HCT116 (cell line): ENCODE data around the gene CTIF. TPM values are rescaled to one million over a fixed set of nuclear protein-coding genes. Genes with fewer than 3 reads are reported as not detected.

ENCODE experiments used
- ATAC-seq: fragments of 200-7000 bp; cut with Tn5 transposase; 2 replicates; pipeline ENCODE4 v1.9.1; 2020; ENCODE audit warnings: mild to moderate bottlenecking, moderate library complexity
- BruUV-seq: library from RNA; stranded (reverse); fragments of 400-500 nt; replicated peaks from 2 replicates; lab custom pipeline; 2021; lab: Mats Ljungman, UMichigan
- CTCF ChIA-PET: fragments of 300-600 bp; sonication (Branson Sonifier 250); formaldehyde crosslinking; loops from one replicate; lab custom pipeline; 2021; ENCODE audit warnings: antibody characterized with exemption; lab: Charles Lee
- POLR2A ChIA-PET: fragments of 300-600, 350-600 bp; sonication (Branson Sonifier 250); formaldehyde crosslinking; loops from one replicate; lab custom pipeline; 2021; ENCODE audit warnings: antibody characterized with exemption; lab: Charles Lee
- RAD21 ChIA-PET, 2 experiments: fragments of 300-600 bp; sonication (Branson Sonifier 250); formaldehyde crosslinking; loops; one replicate each; lab custom pipeline; 2023; ENCODE audit warnings: low total read pairs in 2 of 2; ENCODE audit not compliant: uncharacterized antibody in 2 of 2, unreplicated experiment in 2 of 2, low non-redundant PET in 1 of 2; lab: Charles Lee
- DNase-seq: peaks from one replicate; pipeline ENCODE4 v3.0.0-alpha.2; 2010; ENCODE audit warnings: low read depth, low spot score
- H2AFZ ChIP-seq: fragments of 200-600 bp; shearing (Covaris generic), sonication (generic); 2 replicates; pipeline ENCODE4 v1.6.1; 2017; ENCODE audit warnings: low read depth, mixed run types, mixed read lengths, antibody characterized with exemption, low read length; ENCODE audit not compliant: poor library complexity, severe bottlenecking
- H3K27ac ChIP-seq: 2 replicates; pipeline ENCODE4 v1.5.1; 2012; ENCODE audit warnings: low read depth, low read length
- H3K27me3 ChIP-seq: fragments of 200-600 bp; sonication (generic); 2 replicates; pipeline ENCODE4 v1.6.1; 2016; ENCODE audit warnings: mixed run types, low read length, mixed read lengths; ENCODE audit not compliant: insufficient read depth
- H3K36me3 ChIP-seq, 2 experiments: fragments of 200-500 bp in 1 of 2; fragments of 200-600 bp in 1 of 2; sonication (Bioruptor generic) in 1 of 2; sonication (generic) in 1 of 2; 2 replicates each; pipeline versions ENCODE4 v1.5.1 to v1.6.1; 2014 to 2016; ENCODE audit warnings: low read length in 2 of 2, inconsistent platforms in 1 of 2, mixed read lengths in 1 of 2, mixed run types in 1 of 2; ENCODE audit not compliant: insufficient read depth in 2 of 2, control insufficient read depth in 1 of 2
- H3K4me1 ChIP-seq, 2 experiments: fragments of 200-600 bp in 1 of 2; sonication (generic) in 1 of 2; 2 replicates each; pipeline versions ENCODE4 v1.5.1 to v1.6.1; 2012 to 2017; ENCODE audit warnings: low read length in 2 of 2, inconsistent platforms in 1 of 2, mild to moderate bottlenecking in 1 of 2, mixed read lengths in 1 of 2, mixed run types in 1 of 2, moderate library complexity in 1 of 2; ENCODE audit not compliant: insufficient read depth in 2 of 2, control insufficient read depth in 1 of 2
- H3K4me2 ChIP-seq: fragments of 200-600 bp; sonication (generic); 2 replicates; pipeline ENCODE4 v1.6.1; 2017; ENCODE audit warnings: mixed run types, low read length, mixed read lengths
- H3K4me3 ChIP-seq, 2 experiments: fragments of 200-600 bp in 1 of 2; sonication (generic) in 1 of 2; replicated peaks in 1 of 2; 2 replicates each; pipeline ENCODE4 v1.5.1; 2011 to 2016; ENCODE audit warnings: low read length in 2 of 2, control low read depth in 1 of 2, low read depth in 1 of 2, mild to moderate bottlenecking in 1 of 2, mixed read lengths in 1 of 2, mixed run types in 1 of 2
- H3K79me2 ChIP-seq: fragments of 200-600 bp; sonication (generic); 2 replicates; pipeline ENCODE4 v1.6.1; 2017; ENCODE audit warnings: mild to moderate bottlenecking, mixed run types, low read length, moderate library complexity, mixed read lengths; ENCODE audit not compliant: insufficient read depth
- H3K9ac ChIP-seq: fragments of 200-600 bp; sonication (generic); 2 replicates; pipeline ENCODE4 v1.6.1; 2016; ENCODE audit warnings: low read length, mixed read lengths
- H3K9me2 ChIP-seq: fragments of 200-600 bp; sonication (generic), shearing (Covaris generic); 2 replicates; pipeline ENCODE4 v1.6.1; 2017; ENCODE audit warnings: mixed run types, mild to moderate bottlenecking, moderate library complexity; ENCODE audit not compliant: insufficient read depth
- H3K9me3 ChIP-seq, 2 experiments: fragments of 200-500 bp in 1 of 2; fragments of 200-600 bp in 1 of 2; sonication (Bioruptor generic) in 1 of 2; sonication (generic) in 1 of 2; 2 replicates each; pipeline ENCODE4 v1.6.1; 2014 to 2017; ENCODE audit warnings: low read length in 2 of 2, mixed read lengths in 2 of 2, inconsistent platforms in 1 of 2, low read depth in 1 of 2, mild to moderate bottlenecking in 1 of 2, mixed run types in 1 of 2, moderate library complexity in 1 of 2; ENCODE audit not compliant: control insufficient read depth in 1 of 2, insufficient read depth in 1 of 2
- H4K20me1 ChIP-seq: fragments of 200-600 bp; sonication (generic), shearing (Covaris generic); 2 replicates; pipeline ENCODE4 v1.6.1; 2017; ENCODE audit warnings: mixed run types, mild to moderate bottlenecking, moderate library complexity; ENCODE audit not compliant: insufficient read depth
- ATF3 ChIP-seq: IDR thresholded peaks from 2 replicates; pipeline ENCODE4 v1.6.1; 2012
- CEBPB ChIP-seq: IDR thresholded peaks from 2 replicates; pipeline ENCODE4 v1.6.1; 2012; ENCODE audit warnings: low read depth
- EGR1 ChIP-seq: IDR thresholded peaks from 2 replicates; pipeline ENCODE4 v1.6.1; 2012; ENCODE audit warnings: low read depth
- EZH2phosphoT487 ChIP-seq: fragments of 200-600 bp; IDR thresholded peaks from 2 replicates; pipeline ENCODE4 v1.6.1; 2018; ENCODE audit warnings: antibody characterized with exemption, borderline replicate concordance
- POLR2AphosphoS5 ChIP-seq: IDR thresholded peaks from 2 replicates; pipeline ENCODE4 v1.6.1; 2011; ENCODE audit warnings: mild to moderate bottlenecking, low read depth, low read length, moderate library complexity
- TCF7L2 ChIP-seq: IDR thresholded peaks from 2 replicates; pipeline ENCODE4 v1.7.0; 2011; ENCODE audit warnings: borderline replicate concordance, inconsistent platforms; ENCODE audit not compliant: insufficient read depth, insufficient read length; ENCODE audit errors: extremely low read depth
- ZFX ChIP-seq: fragments of 450-650 bp; IDR thresholded peaks from 2 replicates; pipeline ENCODE4 v1.6.1; 2017
- intact Hi-C: fragments of 100-400 bp; cut with micrococcal nuclease; formaldehyde crosslinking; loops from 2 replicates; pipeline ENCODE4 v1.10.0; 2022
- total RNA-seq: library from RNA; stranded (reverse); gene quantifications from one replicate; pipeline ENCODE4 v1.2.1, GENCODE V29; 2021; ENCODE audit not compliant: unreplicated experiment
- TF ChIP-seq, protein P1 (sequence below): IDR thresholded peaks from 2 replicates; pipeline ENCODE4 v1.6.1; 2012; ENCODE audit warnings: low read depth
- TF ChIP-seq, protein P2 (sequence below): IDR thresholded peaks from 2 replicates; pipeline ENCODE4 v1.6.1; 2011; ENCODE audit warnings: mild to moderate bottlenecking, low read length, moderate library complexity; ENCODE audit not compliant: insufficient replicate concordance; ENCODE audit errors: extremely low read depth
- TF ChIP-seq, protein P3 (sequence below), 3 experiments: fragments of 200-600 bp in 1 of 3; sonication (generic) in 1 of 3; IDR thresholded peaks in 2 of 3; conservative IDR thresholded peaks in 1 of 3; 2 replicates each; pipeline ENCODE4 v1.5.1; 2012 to 2017; ENCODE audit warnings: low read depth in 2 of 3, low read length in 2 of 3, antibody characterized with exemption in 1 of 3, borderline replicate concordance in 1 of 3, control low read depth in 1 of 3, mild to moderate bottlenecking in 1 of 3, mixed read lengths in 1 of 3, mixed run types in 1 of 3, moderate library complexity in 1 of 3; ENCODE audit not compliant: insufficient read depth in 1 of 3
- TF ChIP-seq, protein P4 (sequence below): IDR thresholded peaks from 2 replicates; pipeline ENCODE4 v1.6.1; 2012

Gene CTIF
- total RNA-seq, 1 experiment from 2014 or later: 19.7 TPM

DNA sequence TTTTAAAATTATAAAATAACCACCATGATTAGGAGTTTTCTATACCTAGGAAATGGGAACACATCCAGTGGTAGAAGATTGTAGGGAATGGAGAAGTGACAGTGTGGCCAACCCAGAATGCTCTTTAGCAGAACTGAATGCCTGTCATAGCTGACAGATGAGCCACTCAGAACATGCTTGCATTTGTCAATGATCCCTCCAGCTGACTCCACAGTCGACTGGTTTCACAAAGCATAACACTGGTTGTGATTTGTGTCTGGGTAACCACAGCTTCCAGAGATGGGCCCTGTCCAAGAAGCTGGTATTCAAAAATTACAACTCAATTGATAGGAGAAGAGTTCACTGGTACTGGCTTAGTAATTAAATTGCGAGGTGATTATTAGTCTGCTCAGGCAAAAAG, 9.0 kb upstream of the CTIF start:
- Histone ChIP-seq H4K20me1 (no peaks in the 10 kb centered on the region), H3K4me1 (0 out of 4 replicates have a peak, but pooled peaks cover 0 to 3% of the 10 kb centered on the region in 2 experiments), H3K4me3 (no peak overlapping the region), H3K9me2 (no peaks in the 10 kb centered on the region), H3K79me2 (no peaks in the 10 kb centered on the region), H3K27me3 (peaks cover 11% of the 10 kb centered on the region; the same call in 1 of the 2 replicates), H3K4me2 (no peak overlapping the region), H3K27ac (no peak overlapping the region), H3K36me3 (no peaks in the 10 kb centered on the region), H2AFZ (no peak overlapping the region), H3K9ac (no peak overlapping the region), H3K9me3 (no peaks in the 10 kb centered on the region)
- TF ChIP-seq, protein P1, sequence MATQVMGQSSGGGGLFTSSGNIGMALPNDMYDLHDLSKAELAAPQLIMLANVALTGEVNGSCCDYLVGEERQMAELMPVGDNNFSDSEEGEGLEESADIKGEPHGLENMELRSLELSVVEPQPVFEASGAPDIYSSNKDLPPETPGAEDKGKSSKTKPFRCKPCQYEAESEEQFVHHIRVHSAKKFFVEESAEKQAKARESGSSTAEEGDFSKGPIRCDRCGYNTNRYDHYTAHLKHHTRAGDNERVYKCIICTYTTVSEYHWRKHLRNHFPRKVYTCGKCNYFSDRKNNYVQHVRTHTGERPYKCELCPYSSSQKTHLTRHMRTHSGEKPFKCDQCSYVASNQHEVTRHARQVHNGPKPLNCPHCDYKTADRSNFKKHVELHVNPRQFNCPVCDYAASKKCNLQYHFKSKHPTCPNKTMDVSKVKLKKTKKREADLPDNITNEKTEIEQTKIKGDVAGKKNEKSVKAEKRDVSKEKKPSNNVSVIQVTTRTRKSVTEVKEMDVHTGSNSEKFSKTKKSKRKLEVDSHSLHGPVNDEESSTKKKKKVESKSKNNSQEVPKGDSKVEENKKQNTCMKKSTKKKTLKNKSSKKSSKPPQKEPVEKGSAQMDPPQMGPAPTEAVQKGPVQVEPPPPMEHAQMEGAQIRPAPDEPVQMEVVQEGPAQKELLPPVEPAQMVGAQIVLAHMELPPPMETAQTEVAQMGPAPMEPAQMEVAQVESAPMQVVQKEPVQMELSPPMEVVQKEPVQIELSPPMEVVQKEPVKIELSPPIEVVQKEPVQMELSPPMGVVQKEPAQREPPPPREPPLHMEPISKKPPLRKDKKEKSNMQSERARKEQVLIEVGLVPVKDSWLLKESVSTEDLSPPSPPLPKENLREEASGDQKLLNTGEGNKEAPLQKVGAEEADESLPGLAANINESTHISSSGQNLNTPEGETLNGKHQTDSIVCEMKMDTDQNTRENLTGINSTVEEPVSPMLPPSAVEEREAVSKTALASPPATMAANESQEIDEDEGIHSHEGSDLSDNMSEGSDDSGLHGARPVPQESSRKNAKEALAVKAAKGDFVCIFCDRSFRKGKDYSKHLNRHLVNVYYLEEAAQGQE: no peak
- TF ChIP-seq, protein P2, sequence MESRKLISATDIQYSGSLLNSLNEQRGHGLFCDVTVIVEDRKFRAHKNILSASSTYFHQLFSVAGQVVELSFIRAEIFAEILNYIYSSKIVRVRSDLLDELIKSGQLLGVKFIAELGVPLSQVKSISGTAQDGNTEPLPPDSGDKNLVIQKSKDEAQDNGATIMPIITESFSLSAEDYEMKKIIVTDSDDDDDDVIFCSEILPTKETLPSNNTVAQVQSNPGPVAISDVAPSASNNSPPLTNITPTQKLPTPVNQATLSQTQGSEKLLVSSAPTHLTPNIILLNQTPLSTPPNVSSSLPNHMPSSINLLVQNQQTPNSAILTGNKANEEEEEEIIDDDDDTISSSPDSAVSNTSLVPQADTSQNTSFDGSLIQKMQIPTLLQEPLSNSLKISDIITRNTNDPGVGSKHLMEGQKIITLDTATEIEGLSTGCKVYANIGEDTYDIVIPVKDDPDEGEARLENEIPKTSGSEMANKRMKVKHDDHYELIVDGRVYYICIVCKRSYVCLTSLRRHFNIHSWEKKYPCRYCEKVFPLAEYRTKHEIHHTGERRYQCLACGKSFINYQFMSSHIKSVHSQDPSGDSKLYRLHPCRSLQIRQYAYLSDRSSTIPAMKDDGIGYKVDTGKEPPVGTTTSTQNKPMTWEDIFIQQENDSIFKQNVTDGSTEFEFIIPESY: no peak
- TF ChIP-seq, protein P3, sequence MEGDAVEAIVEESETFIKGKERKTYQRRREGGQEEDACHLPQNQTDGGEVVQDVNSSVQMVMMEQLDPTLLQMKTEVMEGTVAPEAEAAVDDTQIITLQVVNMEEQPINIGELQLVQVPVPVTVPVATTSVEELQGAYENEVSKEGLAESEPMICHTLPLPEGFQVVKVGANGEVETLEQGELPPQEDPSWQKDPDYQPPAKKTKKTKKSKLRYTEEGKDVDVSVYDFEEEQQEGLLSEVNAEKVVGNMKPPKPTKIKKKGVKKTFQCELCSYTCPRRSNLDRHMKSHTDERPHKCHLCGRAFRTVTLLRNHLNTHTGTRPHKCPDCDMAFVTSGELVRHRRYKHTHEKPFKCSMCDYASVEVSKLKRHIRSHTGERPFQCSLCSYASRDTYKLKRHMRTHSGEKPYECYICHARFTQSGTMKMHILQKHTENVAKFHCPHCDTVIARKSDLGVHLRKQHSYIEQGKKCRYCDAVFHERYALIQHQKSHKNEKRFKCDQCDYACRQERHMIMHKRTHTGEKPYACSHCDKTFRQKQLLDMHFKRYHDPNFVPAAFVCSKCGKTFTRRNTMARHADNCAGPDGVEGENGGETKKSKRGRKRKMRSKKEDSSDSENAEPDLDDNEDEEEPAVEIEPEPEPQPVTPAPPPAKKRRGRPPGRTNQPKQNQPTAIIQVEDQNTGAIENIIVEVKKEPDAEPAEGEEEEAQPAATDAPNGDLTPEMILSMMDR (IDR thresholded peaks at IDR 0.05 in 2 of 3, conservative IDR thresholded peaks at IDR 0.05 in 1 of 3; ENCODE audit: borderline replicate concordance in 1 of 3, insufficient read depth in 1 of 3, low read depth in 2 of 3, low read length in 2 of 3): no peak
- TF ChIP-seq EZH2phosphoT487: no peak
- TF ChIP-seq POLR2AphosphoS5: no peak
- no peak for TF ChIP-seq EGR1
- TF ChIP-seq ZFX: no peak
- TF ChIP-seq, protein P4, sequence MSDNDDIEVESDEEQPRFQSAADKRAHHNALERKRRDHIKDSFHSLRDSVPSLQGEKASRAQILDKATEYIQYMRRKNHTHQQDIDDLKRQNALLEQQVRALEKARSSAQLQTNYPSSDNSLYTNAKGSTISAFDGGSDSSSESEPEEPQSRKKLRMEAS: no peak
- no peak for TF ChIP-seq CEBPB
- no peak for TF ChIP-seq ATF3
- no peak for TF ChIP-seq TCF7L2
- ChIA-PET POLR2A (no interaction called here), CTCF (no interaction called here), RAD21 (no interaction called here)
- no peak for ATAC-seq
- no TSS peak for BruUV-seq
- intact Hi-C loops: loop anchor here (10.0 kb wide), 1 partner anchor 135 kb away; no protein-coding TSS in a partner anchor
- no peak for DNase-seq
